Measurements from ENCODE around the gene DYNC1I1.
A peak's percentile ranks its signal among the peaks of the same experiment; 100 is the strongest.
"Not testable (repeated sequence)": the region's sequence is repeated elsewhere in the genome, so short reads cannot be mapped to it uniquely, and the experiment has no call there.

Gene DYNC1I1

DNA sequence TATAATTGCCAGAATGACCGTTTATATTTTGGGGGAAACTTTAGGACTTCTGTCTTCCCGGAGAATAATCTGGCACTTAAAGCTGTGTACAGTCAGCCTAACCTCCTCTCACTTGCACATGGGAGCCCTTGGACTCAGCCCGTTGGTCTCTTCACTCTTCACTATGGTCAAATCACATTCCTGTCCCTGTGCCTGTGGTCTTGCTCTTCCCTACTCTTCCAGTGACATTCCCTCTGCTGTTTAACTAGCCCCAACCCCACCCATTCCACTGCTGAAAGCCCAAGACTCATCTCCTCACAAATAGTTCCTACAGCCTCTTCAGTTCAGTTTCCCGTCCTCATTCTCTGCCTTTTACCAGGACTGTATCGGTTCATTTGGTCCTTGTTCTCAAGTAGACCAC lies 135.0 kb downstream of the DYNC1I1 start:
- DNase-seq (ENCODE audit: low read depth in 3 of 3), result no peak

- no peak for DNase-seq (ENCODE audit: low read depth in 3 of 3)
Observed at GRCh38 chr7:95908499-95908898, 136.1 kb downstream of the DYNC1I1 start.

- no peak for DNase-seq (ENCODE audit: low read depth in 3 of 3)
Observed at GRCh38 chr7:95910341-95910740, 138.0 kb downstream of the DYNC1I1 start.

DNA sequence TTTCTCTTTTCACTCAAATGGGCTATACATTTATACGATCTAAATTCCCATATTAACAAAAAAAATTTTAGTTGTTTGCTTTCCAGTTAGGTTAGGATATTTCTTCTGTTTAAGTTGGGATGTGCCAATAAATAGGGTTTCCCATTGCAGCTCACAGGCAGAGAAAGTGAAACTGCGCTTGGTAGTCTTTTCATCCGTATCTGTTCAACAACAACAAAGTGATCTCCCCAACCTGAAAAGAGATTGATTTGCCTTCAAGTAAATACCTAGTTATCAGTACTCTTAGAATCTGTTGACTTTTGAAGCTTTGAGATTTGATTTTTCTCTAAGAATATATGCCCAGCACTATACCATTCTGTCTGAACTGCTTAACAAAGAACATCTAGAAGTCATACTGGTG lies 143.4 kb downstream of the DYNC1I1 start:
- no peak for DNase-seq (ENCODE audit: low read depth in 3 of 3)

DNA sequence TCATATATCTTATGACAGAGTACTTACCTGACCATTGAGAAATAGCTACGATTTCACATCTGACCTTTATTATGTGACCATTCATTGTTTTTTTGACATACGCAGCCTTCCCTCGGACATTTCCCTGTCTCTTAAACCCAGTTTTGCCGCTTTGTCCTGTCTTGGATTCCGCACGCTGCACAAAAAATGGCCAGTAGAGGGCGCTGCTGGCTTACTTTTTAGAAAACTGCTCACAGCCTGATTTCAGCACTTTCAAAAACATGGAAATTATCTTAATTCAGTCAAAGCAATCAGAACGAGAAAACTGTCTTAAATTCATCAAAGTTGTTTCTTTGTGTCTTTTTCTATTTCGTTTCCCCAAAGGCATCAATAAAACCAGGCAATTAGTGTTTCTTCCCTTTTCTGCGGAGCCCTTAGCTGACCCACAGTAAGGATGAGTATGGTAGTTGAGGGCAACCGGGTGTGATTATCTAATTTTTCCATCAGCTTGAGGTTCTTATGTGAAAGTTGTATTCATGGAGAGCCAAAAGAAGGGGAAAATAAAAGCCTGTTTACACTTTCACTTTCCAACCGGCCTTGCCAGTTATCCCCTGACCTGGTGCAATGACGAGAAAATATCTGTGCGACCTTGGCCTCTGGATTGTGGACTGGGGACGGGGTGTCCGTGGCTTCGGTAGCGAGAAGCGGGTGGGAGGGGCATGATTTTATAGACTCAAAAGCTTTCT lies 144.4 kb downstream of the DYNC1I1 start:
- peak; percentile 19 to 60 (median 52) for DNase-seq (ENCODE audit: low read depth in 3 of 3)

DNA sequence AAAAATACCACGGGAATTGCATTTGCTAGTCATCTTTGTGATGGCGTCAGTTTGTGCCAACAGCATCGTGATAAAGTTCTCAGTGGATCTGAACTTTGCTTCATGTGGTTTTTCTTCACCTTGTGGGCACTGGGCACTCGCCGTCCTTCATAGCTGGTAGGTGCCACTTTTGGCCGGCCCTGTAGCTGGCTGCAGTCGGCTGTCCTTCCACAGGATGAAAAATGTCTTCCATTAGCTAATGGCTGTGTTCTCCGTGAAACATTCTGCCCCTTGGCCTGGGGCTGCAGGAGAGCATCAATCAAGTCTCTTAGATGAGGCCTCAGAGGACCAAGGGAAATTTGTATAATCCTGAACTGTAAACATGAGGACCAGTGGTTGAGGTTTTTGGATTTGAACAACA lies 145.3 kb downstream of the DYNC1I1 start:
- DNase-seq (ENCODE audit: low read depth in 3 of 3), result no peak

DNA sequence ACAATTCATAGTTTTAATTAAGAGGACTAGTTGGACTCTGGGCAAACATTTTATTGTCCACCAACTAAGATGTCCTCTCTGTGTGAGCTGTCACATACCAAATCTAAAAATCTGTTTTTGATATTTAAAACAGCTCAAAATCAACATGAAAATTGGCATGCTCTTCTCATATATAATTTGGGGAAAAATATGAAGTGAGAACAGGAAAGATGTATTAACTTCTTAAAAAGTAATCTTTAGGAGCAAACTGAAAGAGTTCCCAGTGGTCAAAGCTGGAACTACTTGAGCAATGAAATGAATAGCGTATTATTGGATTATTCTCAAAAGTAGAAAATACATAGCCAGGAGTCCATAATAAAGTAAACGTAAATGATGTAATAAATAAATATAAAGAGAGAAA lies 147.2 kb downstream of the DYNC1I1 start:
- no peak for DNase-seq (ENCODE audit: low read depth in 3 of 3)

- no peak for DNase-seq (ENCODE audit: low read depth in 3 of 3)
Observed at GRCh38 chr7:95921543-95921942, 149.2 kb downstream of the DYNC1I1 start.

GRCh38 chr7:95922191-95922590 lies 149.8 kb downstream of the DYNC1I1 start:
- DNase-seq (ENCODE audit: low read depth in 3 of 3), result no peak

- no peak for DNase-seq (ENCODE audit: low read depth in 3 of 3)
Observed at GRCh38 chr7:95925236-95925635, 152.9 kb downstream of the DYNC1I1 start.

GRCh38 chr7:95925971-95926370 lies 153.6 kb downstream of the DYNC1I1 start:
- DNase-seq (ENCODE audit: low read depth in 3 of 3), result no peak

DNA sequence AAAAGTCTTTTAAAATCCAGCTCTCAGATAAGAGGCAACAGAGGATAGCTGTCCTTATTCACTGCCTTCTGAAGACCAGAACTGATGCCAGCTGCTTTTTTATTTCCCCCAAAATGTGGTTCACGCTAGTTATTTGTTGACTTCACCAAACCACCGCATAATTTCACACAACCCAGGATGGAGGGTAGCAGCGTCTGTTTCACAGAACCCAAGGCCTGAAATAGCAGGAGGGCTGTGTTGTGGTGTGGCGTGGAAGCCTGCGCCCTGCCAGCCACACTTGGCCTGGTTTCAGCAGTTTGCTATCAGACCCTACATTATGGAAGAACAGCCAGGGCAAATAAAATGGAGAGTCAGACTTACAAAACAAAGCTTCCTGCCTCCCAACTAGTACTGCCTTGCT lies 155.4 kb downstream of the DYNC1I1 start:
- no peak for DNase-seq (ENCODE audit: low read depth in 3 of 3)

- no peak for DNase-seq (ENCODE audit: low read depth in 3 of 3)
Observed at GRCh38 chr7:95929710-95930280, 157.4 kb downstream of the DYNC1I1 start.

GRCh38 chr7:95931460-95932232 lies 159.3 kb downstream of the DYNC1I1 start:
- DNase-seq (ENCODE audit: low read depth in 3 of 3), result no peak

- no peak for DNase-seq (ENCODE audit: low read depth in 3 of 3)
Observed at GRCh38 chr7:95933618-95934017, 161.3 kb downstream of the DYNC1I1 start.

DNA sequence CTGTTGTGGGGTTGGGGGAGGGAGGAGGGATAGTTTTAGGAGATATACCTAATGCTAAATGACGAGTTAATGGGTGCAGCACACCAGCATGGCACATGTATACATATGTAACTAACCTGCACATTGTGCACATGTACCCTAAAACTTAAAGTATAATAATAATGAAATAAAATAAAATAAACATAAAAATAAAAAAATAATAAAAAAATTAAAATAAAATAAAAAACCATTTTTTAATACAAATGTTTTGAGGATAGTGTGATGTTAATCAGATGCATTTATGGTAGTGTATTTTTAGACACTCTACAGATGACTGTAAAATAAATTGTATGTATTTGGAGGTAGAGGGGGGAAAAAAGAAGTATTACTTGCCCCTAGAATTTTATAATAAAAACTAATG lies 172.5 kb downstream of the DYNC1I1 start:
- DNase-seq (ENCODE audit: low read depth in 3 of 3), result not testable (repeated sequence)

DNA sequence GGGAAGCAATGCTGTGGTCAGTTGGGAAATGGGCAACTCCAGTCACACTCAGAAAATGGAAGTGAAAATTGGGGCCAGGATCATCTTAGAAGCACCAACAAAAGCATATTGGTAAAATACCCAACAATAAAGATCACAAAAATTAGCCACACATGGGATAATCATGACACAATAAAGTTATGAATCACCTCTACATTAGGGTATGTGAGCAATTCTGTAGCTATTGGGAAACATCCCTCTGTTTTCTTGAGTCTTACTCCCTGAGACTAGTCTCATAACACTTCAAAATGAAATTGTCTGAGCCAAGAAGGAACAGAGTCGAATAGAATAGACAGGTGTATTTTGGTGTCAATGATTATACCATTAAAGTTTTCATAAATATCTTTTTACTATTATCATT lies 178.3 kb downstream of the DYNC1I1 start:
- no peak for DNase-seq (ENCODE audit: low read depth in 3 of 3)

GRCh38 chr7:95951531-95951930 lies 179.2 kb downstream of the DYNC1I1 start:
- DNase-seq (ENCODE audit: low read depth in 3 of 3), result no peak

- DNase-seq (ENCODE audit: low read depth in 3 of 3), result no peak
Observed at GRCh38 chr7:95951997-95952795, 179.8 kb downstream of the DYNC1I1 start.

DNA sequence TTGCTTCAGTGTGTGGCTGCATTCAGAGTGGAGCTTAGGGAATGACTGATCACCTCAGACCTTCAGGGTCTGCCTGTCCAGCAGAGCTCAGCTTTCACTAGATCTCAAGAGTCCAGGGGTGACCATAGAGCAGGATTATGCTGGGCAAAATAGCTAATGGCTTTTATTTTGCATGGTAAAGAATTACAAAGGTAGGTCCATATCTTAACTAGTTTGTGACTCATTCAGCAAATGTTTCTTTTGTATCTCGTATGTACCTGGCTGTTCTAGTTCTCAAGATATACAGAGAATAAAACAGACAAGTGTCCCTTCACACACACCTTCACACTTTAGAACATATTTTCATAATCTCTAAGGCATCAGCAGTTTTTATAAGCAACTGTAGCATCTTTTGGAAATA lies 180.5 kb downstream of the DYNC1I1 start:
- DNase-seq (ENCODE audit: low read depth in 3 of 3), result no peak

GRCh38 chr7:95955748-95956147 lies 183.4 kb downstream of the DYNC1I1 start:
- no peak for DNase-seq (ENCODE audit: low read depth in 3 of 3)

GRCh38 chr7:95957510-95957909 lies 185.2 kb downstream of the DYNC1I1 start:
- no peak for DNase-seq (ENCODE audit: low read depth in 3 of 3)

All from stimulated activated CD4-positive, alpha-beta T cell treated with anti-CD3 and anti-CD28 coated beads, TNF-alpha, amount 100 ng/mL, for 4 hours (primary cell).